Activated CD4-positive, alpha-beta T cell treated with anti-CD3 and anti-CD28 coated beads, Interleukin-2, amount 50 U/mL, for 4 hours (primary cell): ENCODE data around the gene PLK5.
"Not testable (repeated sequence)": the region's sequence is repeated elsewhere in the genome, so short reads cannot be mapped to it uniquely, and the experiment has no call there.

Experiments used
- DNase-seq, 2 experiments: peaks; one replicate each; pipeline ENCODE4 v3.0.0-alpha.2; 2020

Gene PLK5, protein sequence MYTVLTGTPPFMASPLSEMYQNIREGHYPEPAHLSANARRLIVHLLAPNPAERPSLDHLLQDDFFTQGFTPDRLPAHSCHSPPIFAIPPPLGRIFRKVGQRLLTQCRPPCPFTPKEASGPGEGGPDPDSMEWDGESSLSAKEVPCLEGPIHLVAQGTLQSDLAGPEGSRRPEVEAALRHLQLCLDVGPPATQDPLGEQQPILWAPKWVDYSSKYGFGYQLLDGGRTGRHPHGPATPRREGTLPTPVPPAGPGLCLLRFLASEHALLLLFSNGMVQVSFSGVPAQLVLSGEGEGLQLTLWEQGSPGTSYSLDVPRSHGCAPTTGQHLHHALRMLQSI

GRCh38 chr19:1523412-1524286 is at the start of gene PLK5:
Gene PLK5 (plus strand): TSS chr19:1524077. CDS start chr19:1526997, 2,920 bp downstream.
- DNase-seq = no peak

GRCh38 chr19:1474765-1475351 is 49.0 kb upstream of the PLK5 start:
- no peak for DNase-seq

GRCh38 chr19:1475751-1476437 is 48.0 kb upstream of the PLK5 start:
- no peak for DNase-seq

DNA sequence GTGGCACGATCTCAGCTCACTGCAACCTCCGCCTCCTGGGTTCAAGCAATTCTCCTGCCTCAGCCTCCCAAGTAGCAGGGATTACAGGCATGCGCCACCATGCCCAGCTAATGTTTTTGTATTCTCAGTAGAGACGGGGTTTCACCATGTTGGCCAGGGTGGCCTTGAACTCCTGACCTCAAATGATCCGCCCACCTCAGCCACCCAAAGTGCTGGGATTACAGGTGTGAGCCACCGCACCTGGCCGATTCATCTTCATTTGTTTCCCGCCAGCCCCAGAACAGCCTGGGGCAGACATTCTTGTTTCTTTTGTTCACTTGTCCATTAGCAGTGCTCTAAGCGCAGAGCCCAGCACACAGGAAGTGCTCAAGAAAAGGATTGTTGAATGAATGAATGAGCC is 46.8 kb upstream of the PLK5 start:
- not testable (repeated sequence) for DNase-seq

DNA sequence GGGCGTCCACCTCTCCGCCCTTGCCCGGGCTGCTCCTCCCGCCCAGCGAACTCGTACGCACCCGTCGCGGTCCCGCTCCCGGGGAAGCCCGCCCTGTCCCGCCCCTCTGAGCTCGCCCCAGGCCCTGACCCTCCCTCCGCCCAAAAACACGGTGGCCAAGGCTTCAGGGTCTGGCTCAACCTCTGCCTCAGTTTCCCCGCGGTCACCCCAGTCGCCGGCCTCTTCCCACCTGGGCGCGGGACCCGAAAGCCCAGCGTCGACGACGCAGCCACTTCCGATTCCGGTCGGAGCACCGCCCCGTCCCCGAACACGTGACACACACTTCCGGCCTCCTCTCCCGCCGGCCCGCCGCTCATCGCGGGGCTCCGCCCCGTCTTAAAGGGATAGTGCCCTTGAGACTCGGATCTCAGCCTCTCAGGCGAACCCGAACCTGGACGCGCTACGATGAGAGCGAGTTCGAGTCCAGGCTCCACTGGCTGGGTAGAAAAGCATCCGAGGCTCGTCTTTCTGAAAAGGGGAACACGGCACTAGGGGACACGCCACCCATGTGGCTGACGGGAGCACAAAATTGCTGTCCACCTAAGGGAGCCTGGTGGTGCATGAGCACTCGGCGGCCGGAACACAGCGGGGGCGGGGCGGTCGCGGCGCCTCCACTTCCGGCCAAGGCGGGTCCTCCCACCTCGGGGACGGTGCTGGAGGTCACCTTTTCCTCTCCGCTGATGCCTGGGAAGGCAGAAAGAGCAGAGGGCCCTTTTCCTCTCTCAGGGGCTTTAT is 44.8 kb upstream of the PLK5 start, which contains the start of gene C19orf25:
Gene C19orf25, minus strand, starts transcription at position 282 of the 774 bp plus-strand sequence. CDS start 312 bp downstream, outside the sequence.
- peak; percentile 89 to 90 for DNase-seq

GRCh38 chr19:1481224-1481892 is 42.5 kb upstream of the PLK5 start:
- no peak for DNase-seq

- no peak for DNase-seq
These were observed 42.0 kb upstream of the PLK5 start for GRCh38 chr19:1481893-1482360.

DNA sequence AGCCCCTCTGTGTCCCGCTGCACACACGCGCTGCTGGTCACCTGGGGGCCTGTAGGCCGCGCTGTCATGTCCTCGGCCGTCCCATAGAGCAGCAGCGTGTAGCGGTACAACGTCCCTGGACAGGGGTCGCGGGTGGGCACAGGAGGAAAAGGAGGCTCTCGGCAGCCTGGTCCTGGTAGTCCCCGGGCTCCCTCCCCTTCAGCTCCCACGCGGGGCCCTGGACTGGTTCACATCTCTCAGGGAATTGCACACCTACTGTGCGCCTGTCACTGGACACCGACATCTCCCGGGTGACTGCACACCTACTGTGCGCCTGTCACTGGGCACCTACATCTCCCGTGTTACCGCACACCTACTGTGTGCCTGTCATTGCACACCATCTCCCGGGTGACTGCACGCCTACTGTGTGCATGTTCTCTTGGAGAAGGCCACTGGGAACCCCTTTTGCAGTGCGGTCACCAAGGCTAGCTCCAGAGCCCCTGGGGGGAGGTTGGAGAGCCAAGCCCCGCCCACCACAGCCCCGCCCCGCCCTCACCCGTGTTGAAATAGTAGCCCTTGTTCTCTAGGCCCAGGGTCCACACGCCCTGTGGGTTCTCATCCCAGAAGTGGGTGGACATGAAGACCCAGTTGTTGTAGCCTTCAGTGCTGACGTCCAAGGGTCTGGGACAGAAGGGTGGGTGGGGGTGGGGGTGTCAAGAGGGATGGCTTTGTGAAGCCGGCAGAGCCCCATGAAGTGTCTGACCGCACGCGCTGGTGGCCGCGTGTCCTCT is 41.3 kb upstream of the PLK5 start:
- DNase-seq = no peak

GRCh38 chr19:1483131-1483978 is 40.5 kb upstream of the PLK5 start:
- DNase-seq = no peak

DNA sequence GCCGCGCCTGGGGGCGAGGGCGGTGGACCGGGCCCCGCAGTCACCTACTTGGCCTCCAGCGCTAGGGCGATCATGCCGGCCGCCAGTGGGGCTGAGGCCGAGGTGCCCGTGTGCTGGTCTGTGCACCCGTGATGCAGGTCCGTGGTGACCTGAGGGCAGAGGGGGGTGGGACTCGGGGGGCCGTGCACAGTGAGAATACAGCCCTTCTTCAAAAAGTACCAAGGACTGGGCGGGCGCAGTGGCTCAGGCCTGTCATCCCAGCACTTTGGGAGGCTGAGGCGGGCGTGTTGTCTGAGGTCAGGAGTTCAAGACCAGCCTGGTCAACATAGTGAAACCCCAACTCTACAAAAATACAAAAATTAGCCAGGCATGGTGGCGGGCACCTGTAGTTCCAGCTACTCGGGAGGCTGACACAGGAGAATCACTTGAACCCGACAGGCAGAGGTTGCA is 39.9 kb upstream of the PLK5 start:
- no peak for DNase-seq

DNA sequence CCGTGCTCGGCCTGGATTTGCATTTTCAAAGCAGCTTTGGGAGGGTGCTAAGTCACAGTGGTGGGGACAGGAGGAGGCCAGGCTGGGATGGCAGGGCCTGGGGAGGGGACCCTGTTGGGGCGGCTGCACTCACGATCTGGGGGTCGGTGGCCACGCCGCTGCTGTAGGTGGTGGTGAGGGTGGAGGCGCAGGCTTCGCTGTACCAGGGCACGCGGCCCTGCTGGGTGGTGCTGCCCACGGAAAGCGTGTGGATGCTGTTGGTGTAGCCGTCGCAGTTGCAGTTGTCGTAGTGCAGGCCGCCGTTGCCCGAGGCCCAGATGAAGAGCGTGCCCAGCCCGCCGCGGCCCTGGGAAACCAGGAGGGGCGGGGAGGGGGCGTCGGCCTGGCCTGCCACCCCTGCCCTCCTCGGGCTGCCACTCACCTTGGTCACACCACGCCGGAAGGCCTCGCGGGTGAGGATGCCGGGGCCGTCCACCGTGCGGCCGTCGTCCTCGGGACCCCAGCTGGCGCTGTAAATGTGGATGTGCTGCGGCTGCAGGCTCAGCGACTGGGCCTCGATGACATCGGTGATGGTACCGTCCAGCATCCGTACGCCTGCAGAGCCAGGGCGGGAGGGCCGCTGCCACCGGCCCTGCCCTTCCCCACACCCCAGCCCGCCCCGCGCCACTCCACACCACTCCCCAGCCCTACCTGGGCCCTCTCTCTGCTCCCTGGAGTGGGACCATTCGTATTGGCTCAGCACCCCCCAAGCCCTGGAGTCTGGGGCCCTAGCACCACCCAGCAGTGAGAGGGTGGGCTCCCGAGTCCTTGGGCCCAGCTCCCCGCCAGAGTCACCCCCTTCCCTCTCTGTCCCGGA is 36.9 kb upstream of the PLK5 start:
- DNase-seq = no peak

DNA sequence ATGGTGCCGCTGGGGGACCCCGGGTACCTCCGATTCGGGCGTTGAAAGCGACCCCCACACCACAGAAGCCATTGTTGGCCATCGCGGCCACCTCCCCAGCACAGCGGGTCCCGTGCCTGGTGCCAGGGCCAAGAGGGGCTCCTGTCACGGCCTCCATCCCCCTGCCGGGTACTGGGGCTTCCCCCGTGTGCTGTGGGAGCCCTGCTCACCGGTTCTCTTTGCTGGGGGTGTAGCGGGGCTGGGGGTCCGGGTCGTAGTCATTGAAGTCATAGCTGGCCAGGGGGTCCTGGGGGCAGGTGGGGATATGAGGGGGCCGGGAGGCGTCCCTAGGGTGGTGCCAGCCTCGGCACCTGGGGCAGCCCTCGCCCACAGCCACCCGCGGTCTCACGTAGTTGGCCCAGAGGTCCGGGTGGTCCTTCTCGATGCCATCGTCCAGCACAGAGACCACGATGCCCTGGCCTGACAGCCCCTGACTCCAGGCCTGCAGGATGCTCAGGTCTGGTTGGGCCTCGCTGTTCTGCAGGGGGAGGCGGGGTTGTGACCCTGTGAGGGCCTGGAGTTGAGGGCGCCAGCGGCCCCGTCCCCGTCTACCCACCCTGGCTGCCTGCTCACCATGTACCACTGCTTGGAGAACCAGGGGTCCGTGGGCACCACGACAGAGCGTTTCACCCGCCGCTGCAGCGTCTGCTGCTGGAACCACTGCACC is 36.1 kb upstream of the PLK5 start:
- DNase-seq = no peak

DNA sequence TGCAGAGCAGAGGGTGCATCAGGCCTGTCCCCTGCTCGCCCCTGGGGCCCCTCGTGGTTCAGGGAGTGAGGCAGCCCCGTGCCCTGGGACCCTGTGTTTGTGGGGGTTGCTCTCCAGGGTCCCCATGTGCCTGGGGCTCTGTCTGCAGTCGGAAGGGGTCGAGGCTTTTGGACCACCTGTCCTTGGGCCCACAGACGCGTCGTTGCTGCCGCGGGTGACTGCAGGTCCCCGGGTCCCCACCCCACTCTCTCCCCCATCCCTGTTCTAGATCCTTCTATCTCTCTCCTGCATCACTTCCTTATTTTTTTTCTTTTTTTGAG is 35.6 kb upstream of the PLK5 start:
- DNase-seq = no peak

DNA sequence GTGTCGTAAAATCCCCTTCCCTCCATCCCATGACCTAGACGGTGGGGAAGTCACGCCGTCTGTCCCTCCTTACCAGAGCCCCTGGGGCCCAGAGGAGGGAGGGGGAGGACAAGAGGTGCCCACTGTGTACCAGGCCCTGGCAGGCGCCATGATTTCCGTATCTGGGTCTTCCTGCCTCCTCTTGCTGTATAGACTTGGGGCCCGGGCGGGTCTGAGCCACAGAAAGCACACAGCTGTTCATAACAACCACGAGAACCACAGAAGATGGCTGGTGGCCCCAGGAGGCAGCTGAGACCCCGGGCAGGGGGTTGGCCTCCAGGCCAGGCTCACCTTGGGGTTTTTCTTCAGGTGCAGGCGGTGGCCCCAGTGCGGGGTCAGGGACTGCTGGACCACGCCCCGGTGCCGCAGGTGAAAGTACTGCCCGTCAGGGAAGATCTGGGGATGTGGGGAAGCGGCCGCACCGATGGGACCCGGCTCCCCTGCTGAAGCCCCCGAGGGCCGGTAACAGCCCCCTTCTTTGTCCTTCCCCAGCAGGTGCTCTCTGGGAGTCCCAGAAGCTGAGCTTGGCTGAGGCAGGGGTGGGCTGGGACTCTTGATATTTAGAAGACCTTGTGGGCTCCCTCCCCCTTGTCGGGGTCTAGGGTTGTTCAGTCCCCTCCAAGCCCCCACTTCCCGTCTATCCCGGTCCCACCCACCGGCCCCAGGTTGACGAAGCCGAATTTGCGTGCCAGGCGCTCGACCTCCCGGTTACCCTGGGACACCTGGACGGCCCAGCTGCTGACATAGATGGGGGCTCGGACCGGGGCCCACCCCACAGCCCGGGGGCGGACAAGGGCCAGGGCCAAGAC is 34.2 kb upstream of the PLK5 start:
- DNase-seq = no peak

DNA sequence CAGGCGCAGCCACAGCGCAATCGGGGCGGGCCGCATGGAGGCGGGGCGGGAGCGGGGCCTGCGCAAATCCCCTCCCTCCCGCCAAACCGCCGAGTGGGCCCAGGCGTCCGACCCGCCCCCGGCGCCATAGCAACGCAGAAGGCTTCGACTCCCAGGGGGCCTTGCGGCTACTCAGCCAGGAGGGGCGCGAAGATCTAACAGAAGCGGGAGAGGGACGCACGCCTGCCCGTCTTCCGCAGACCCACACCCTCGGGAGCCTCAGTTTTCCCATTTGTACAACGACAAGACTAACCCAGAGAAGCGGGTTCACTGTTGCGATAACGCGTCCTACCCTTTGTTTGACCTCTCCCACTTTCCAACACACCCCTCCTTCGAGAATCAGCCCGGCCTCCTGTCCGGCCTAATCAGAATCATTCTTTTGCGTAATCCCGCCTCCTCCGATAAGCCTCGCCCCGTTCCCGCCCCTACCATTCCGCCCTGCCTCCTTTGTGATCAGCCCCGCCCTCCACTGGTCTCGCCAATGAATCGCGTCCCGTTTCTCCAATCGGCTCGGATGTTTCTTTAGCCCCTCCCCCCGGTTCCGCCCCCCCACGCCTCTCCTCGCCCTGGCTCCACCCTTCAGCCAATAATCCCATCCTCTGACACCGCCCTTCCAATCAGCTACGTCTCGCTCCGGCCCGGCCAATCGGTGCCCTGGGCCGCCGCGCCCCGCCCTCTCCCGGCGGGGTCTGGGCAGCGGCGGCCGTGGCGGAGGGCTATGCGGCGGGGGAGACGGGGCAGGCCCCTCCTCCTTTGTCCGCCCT is 33.4 kb upstream of the PLK5 start, which contains the start of gene PCSK4:
Gene PCSK4, minus strand, starts transcription at position 40 of the 803 bp plus-strand sequence. Its CDS starts 4 bp downstream, at position 36.
- peak; percentile 97 to 98 for DNase-seq
